GM19372 (cell line): Measurements from ENCODE around the gene EML6.

ENCODE experiments used
- ATAC-seq: cut with Tn5 transposase; IDR thresholded peaks from one replicate; pipeline ENCODE4 v1.9.1; 2021; ENCODE audit warnings: mild to moderate bottlenecking, low read depth, moderate library complexity; ENCODE audit not compliant: unreplicated experiment

The EML6 gene

GRCh38 chr2:55012672-55013484, 289.4 kb downstream of the EML6 start:
- ATAC-seq = no peak

GRCh38 chr2:55013936-55014335, 290.5 kb downstream of the EML6 start:
- ATAC-seq = no peak

GRCh38 chr2:55014962-55015939, 291.8 kb downstream of the EML6 start:
- ATAC-seq = no peak

GRCh38 chr2:55017428-55017827, 294.0 kb downstream of the EML6 start:
- ATAC-seq = no peak

- ATAC-seq = no peak
Measured at GRCh38 chr2:55017880-55018279, 294.4 kb downstream of the EML6 start.

GRCh38 chr2:55018619-55019018, 295.2 kb downstream of the EML6 start:
- ATAC-seq = no peak

- ATAC-seq = no peak
Measured at GRCh38 chr2:55019526-55020258, 296.2 kb downstream of the EML6 start.
